OCI-LY3 (cell line): ENCODE measurements around the gene THOP1.

Experiments
- H2AFZ ChIP-seq: fragments of 200-600, 300-600 bp; shearing (Covaris generic); 2 replicates; pipeline ENCODE4 v1.6.0; 2014; ENCODE audit warnings: antibody characterized with exemption, low read depth, low read length
- H3K27ac ChIP-seq: fragments of 200-600, 300-600 bp; sonication (generic); 2 replicates; pipeline ENCODE4 v1.5.1; 2014; ENCODE audit warnings: mild to moderate bottlenecking, low read length, moderate library complexity, mixed read lengths
- H3K27me3 ChIP-seq: fragments of 200-600, 300-600 bp; sonication (generic); 2 replicates; pipeline ENCODE4 v1.6.1; 2014; ENCODE audit warnings: low read depth, low read length, mixed read lengths
- H3K36me3 ChIP-seq: fragments of 200-600, 300-600 bp; sonication (generic); replicated peaks from 2 replicates; pipeline ENCODE3; 2014; ENCODE audit warnings: low read depth, low read length, mixed read lengths
- H3K4me1 ChIP-seq: fragments of 300-600, 200-600 bp; sonication (generic); 2 replicates; pipeline ENCODE4 v1.6.1; 2014; ENCODE audit warnings: low read length, mixed read lengths
- H3K4me2 ChIP-seq: fragments of 200-600, 300-600 bp; sonication (generic); 2 replicates; pipeline ENCODE4 v1.6.1; 2014; ENCODE audit warnings: low read length, mixed read lengths
- H3K4me3 ChIP-seq: fragments of 300-600, 200-600 bp; sonication (generic); 2 replicates; pipeline ENCODE4 v1.5.1; 2014; ENCODE audit warnings: antibody characterized with exemption, mild to moderate bottlenecking, low read length, moderate library complexity
- H3K79me2 ChIP-seq: fragments of 300-600, 200-600 bp; shearing (Covaris generic); 2 replicates; pipeline ENCODE4 v1.6.1; 2014; ENCODE audit warnings: mild to moderate bottlenecking, low read length, mixed read lengths
- H3K9ac ChIP-seq: fragments of 300-600, 200-600 bp; shearing (Covaris generic); 2 replicates; pipeline ENCODE4 v1.6.0; 2014; ENCODE audit warnings: mild to moderate bottlenecking, low read length, moderate library complexity
- H3K9me3 ChIP-seq: fragments of 200-600, 300-600 bp; shearing (Covaris generic); 2 replicates; pipeline ENCODE4 v1.6.1; 2014; ENCODE audit warnings: low read length, mixed read lengths; ENCODE audit not compliant: insufficient read depth
- H4K20me1 ChIP-seq: fragments of 200-600, 300-600 bp; sonication (generic); 2 replicates; pipeline ENCODE4 v1.6.1; 2016; ENCODE audit warnings: low read length, mixed read lengths; ENCODE audit not compliant: insufficient read depth
- CTCF ChIP-seq: fragments of 200-600, 300-600 bp; sonication (generic); IDR thresholded peaks from 2 replicates; pipeline ENCODE4 v1.5.1; 2014; ENCODE audit warnings: antibody characterized with exemption, low read length, low read depth
- EZH2phosphoT487 ChIP-seq: fragments of 200-600 bp; shearing (Covaris generic); IDR thresholded peaks from 2 replicates; pipeline ENCODE4 v1.6.1; 2018; ENCODE audit warnings: antibody characterized with exemption, mixed run types, low read depth

THOP1 gene

GRCh38 chr19:2771786-2772674 is 13.3 kb upstream of the THOP1 start:
- H3K27me3 ChIP-seq = no peaks in the 10 kb centered on the region
- no peaks in the 10 kb centered on the region for H3K9me3 ChIP-seq
- H3K9ac ChIP-seq = no peak overlapping the region
- peaks cover 85% of the 10 kb centered on the region for H3K79me2 ChIP-seq
- H3K4me1 ChIP-seq = no peaks in the 10 kb centered on the region
- H2AFZ ChIP-seq = no peak overlapping the region
- no peak overlapping the region for H3K4me2 ChIP-seq
- TF ChIP-seq EZH2phosphoT487 (no peak), CTCF (no peak)
- H3K27ac ChIP-seq = no peak overlapping the region
- H3K4me3 ChIP-seq = no peak overlapping the region
- peaks cover 68% of the 10 kb centered on the region for H4K20me1 ChIP-seq
- peaks cover 39% of the 10 kb centered on the region for H3K36me3 ChIP-seq

GRCh38 chr19:2774083-2774679 is 11.1 kb upstream of the THOP1 start:
- H3K9ac ChIP-seq = no peak overlapping the region

GRCh38 chr19:2774953-2775555 is 10.2 kb upstream of the THOP1 start:
- Histone ChIP-seq H3K9ac (no peak overlapping the region), H3K4me3 (no peak overlapping the region), H3K27me3 (no peaks in the 10 kb centered on the region), H3K4me1 (no peaks in the 10 kb centered on the region), H3K36me3 (peaks cover 31% of the 10 kb centered on the region), H3K4me2 (no peak overlapping the region), H3K79me2 (peaks cover 92% of the 10 kb centered on the region), H3K27ac (no peak overlapping the region), H4K20me1 (peaks cover 69% of the 10 kb centered on the region), H2AFZ (no peak overlapping the region), H3K9me3 (no peaks in the 10 kb centered on the region)
- TF ChIP-seq EZH2phosphoT487 = no peak
- no peak for TF ChIP-seq CTCF

More at GRCh38 chr19:2774083-2774679, 11.1 kb upstream of the THOP1 start:
- peaks cover 91% of the 10 kb centered on the region for H3K79me2 ChIP-seq
- H3K4me3 ChIP-seq = no peak overlapping the region
- peaks cover 30% of the 10 kb centered on the region for H3K36me3 ChIP-seq
- no peaks in the 10 kb centered on the region for H3K4me1 ChIP-seq
- no peak for TF ChIP-seq CTCF
- no peak for TF ChIP-seq EZH2phosphoT487
- no peak overlapping the region for H3K27ac ChIP-seq
- no peak overlapping the region for H2AFZ ChIP-seq
- H4K20me1 ChIP-seq = peaks cover 70% of the 10 kb centered on the region
- no peaks in the 10 kb centered on the region for H3K27me3 ChIP-seq
- no peak overlapping the region for H3K4me2 ChIP-seq
- no peaks in the 10 kb centered on the region for H3K9me3 ChIP-seq
